ENCODE results near the gene NFKBIE. TPM values are rescaled to one million over a fixed set of nuclear protein-coding genes. Genes with fewer than 3 reads are reported as not detected.

The NFKBIE gene
- total RNA-seq, 4 donors from 2014 or later = 13.1 to 25.5 (median 15.3) TPM

- ATAC-seq (ENCODE audit: low FRiP score) (no peak), DNase-seq (ENCODE audit: low spot score) (no peak)
- TF ChIP-seq CTCF (IDR thresholded peaks at IDR 0.05) = no peak
Measured at GRCh38 chr6:44222486-44223318, 42.6 kb downstream of the NFKBIE start.

GRCh38 chr6:44221961-44222335, 43.4 kb downstream of the NFKBIE start:
- TF ChIP-seq CTCF (IDR thresholded peaks at IDR 0.05) = no peak
- DNase-seq (ENCODE audit: low spot score) (no peak), ATAC-seq (ENCODE audit: low FRiP score) (peak; percentile 0)

GRCh38 chr6:44221291-44221960, 43.9 kb downstream of the NFKBIE start:
- ATAC-seq (ENCODE audit: low FRiP score) (peak; percentile 73), DNase-seq (ENCODE audit: low spot score) (peak; percentile 71)
- peak in 2 of 3 donors; percentile 23 to 58 for TF ChIP-seq CTCF (IDR thresholded peaks at IDR 0.05)

GRCh38 chr6:44220913-44221290, 44.4 kb downstream of the NFKBIE start:
- DNase-seq (ENCODE audit: low spot score) = no peak
- no peak for TF ChIP-seq CTCF (IDR thresholded peaks at IDR 0.05)
- no peak for ATAC-seq (ENCODE audit: low FRiP score)

GRCh38 chr6:44219815-44220784, 45.3 kb downstream of the NFKBIE start:
- no peak for DNase-seq (ENCODE audit: low spot score)
- ATAC-seq (ENCODE audit: low FRiP score) = no peak
- no peak for TF ChIP-seq CTCF (IDR thresholded peaks at IDR 0.05)

- peak; percentile 75 for ATAC-seq (ENCODE audit: low FRiP score)
- TF ChIP-seq CTCF (IDR thresholded peaks at IDR 0.05) = no peak
Measured at GRCh38 chr6:44219053-44219814, 46.1 kb downstream of the NFKBIE start.

More at GRCh38 chr6:44219053-44219814, 46.1 kb downstream of the NFKBIE start:
- no peak for DNase-seq (ENCODE audit: low spot score)
